Measurements from ENCODE around the gene OR5K2.

OR5K2 gene

DNA sequence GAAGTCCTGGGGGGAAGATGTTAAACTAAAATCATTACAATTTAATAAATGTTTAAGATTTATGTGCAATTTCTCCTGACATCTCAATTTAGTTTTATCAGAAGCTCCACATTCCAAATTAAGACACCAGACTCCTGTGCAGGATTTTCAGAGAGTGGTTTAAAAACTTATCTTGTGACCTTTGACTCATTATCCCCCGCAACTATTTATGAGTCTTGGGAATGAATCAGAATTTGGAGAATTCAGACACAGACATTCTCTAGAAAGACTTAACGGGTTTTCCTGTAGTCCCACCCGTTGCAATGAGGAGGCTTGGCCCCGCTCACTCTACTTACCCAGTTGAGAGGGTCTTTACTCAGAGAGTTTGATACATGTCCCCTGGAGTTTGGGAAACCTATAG is 7.1 kb downstream of the OR5K2 start:
- Histone ChIP-seq H3K36me3 (ENCODE audit: insufficient read depth, low read length) (no peaks in the 10 kb centered on the region), H2AFZ (ENCODE audit: low read depth, low read length) (no peak overlapping the region), H3K27me3 (ENCODE audit: insufficient read depth, low read length) (no peaks in the 10 kb centered on the region), H3K4me1 (ENCODE audit: insufficient read depth, low read length) (no peaks in the 10 kb centered on the region), H3K4me3 (ENCODE audit: low read length) (no peak overlapping the region), H3K9me3 (ENCODE audit: low read length) (no peaks in the 10 kb centered on the region)

DNA sequence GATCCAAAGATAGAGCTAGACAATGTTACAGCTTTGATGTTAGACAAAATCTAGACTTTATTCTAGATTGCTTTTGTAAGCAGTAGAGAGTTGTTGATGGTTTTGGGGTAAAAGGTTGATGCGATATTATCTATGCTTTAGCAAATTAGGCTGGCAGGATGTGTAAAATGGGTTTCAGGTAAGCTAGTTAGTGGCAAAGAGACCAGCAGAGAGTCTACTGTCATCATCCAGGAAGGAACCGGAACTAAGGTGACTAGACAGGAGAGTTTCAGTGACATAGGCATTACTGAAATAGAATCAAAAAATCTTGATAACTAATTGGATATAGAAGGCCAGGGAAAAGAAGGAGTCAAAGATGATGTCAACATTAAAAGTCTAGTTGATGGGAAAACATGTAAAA is 11.1 kb downstream of the OR5K2 start:
- H3K9me3 ChIP-seq (ENCODE audit: low read length) = no peaks in the 10 kb centered on the region
- H3K4me3 ChIP-seq (ENCODE audit: low read length) = no peak overlapping the region
- H2AFZ ChIP-seq (ENCODE audit: low read depth, low read length) = no peak overlapping the region
- H3K4me1 ChIP-seq (ENCODE audit: insufficient read depth, low read length) = no peaks in the 10 kb centered on the region
- H3K27me3 ChIP-seq (ENCODE audit: insufficient read depth, low read length) = no peaks in the 10 kb centered on the region
- no peaks in the 10 kb centered on the region for H3K36me3 ChIP-seq (ENCODE audit: insufficient read depth, low read length)

DNA sequence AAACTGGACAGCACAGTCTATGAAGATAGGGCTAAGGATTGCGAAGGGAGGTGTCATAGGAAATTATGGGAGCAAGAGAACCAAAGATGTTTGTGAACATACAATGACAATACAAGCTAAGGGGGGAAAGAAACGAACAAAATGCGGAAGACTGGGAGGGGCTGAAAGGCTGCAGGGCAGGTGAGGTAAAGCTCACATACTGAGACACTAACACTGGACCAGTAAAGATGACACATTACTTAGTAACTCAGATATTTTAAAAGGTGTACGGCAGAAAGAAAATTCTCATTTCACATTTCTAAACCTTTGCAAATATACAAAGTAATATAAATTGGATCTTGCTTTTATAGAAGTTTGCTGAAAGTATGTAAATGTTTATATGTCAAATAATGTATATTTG is 15.1 kb downstream of the OR5K2 start:
- Histone ChIP-seq H3K4me3 (ENCODE audit: low read length) (no peak overlapping the region), H3K9me3 (ENCODE audit: low read length) (no peaks in the 10 kb centered on the region), H3K4me1 (ENCODE audit: insufficient read depth, low read length) (no peaks in the 10 kb centered on the region), H2AFZ (ENCODE audit: low read depth, low read length) (no peak overlapping the region), H3K36me3 (ENCODE audit: insufficient read depth, low read length) (peaks cover 27% of the 10 kb centered on the region), H3K27me3 (ENCODE audit: insufficient read depth, low read length) (no peaks in the 10 kb centered on the region)

DNA sequence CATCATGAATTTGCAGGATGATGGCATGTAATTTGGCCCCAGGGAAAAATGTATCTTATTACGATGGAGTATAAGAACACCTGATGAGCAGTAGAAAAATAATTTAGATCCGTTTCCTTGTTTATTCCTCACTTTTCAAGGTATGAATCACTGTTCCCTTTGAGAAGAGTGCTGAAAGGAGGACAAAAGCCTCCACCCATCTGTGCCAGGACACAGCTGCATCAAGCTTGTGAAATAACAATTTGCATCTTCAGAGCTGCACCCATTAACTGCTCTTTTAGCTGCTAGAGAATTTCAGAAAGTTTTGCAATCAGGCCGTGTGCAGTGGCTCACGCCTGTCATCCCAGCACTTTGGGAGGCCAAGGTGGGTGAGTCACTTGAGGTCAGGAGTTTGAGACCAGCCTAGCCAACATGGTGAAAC is 15.6 kb downstream of the OR5K2 start:
- H3K36me3 ChIP-seq (ENCODE audit: insufficient read depth, low read length) = peaks cover 32% of the 10 kb centered on the region
- H2AFZ ChIP-seq (ENCODE audit: low read depth, low read length) = no peak overlapping the region
- H3K27me3 ChIP-seq (ENCODE audit: insufficient read depth, low read length) = no peaks in the 10 kb centered on the region
- no peaks in the 10 kb centered on the region for H3K4me1 ChIP-seq (ENCODE audit: insufficient read depth, low read length)
- H3K4me3 ChIP-seq (ENCODE audit: low read length) = no peak overlapping the region
- H3K9me3 ChIP-seq (ENCODE audit: low read length) = no peaks in the 10 kb centered on the region

DNA sequence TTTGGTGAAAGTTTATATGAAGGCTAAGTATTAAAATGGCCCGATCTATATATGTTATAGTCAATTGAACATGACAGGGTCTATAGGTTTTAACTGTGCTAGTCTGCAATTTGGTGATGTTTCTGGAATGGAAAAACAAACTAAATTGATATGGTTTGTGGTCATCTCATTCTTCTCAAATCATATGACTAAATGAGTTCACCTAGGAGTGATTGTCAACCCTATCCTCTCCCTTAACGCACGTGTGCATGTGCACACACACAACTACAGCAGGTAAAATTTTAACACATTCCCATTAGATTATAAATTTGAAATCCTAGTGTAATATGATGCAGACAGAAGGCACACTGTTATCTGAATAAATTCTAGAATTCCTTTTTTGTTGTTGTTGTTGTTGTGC is 16.3 kb downstream of the OR5K2 start:
- no peak overlapping the region for H3K4me3 ChIP-seq (ENCODE audit: low read length)
- H3K9me3 ChIP-seq (ENCODE audit: low read length) = no peaks in the 10 kb centered on the region
- H3K27me3 ChIP-seq (ENCODE audit: insufficient read depth, low read length) = no peaks in the 10 kb centered on the region
- H3K36me3 ChIP-seq (ENCODE audit: insufficient read depth, low read length) = peaks cover 39% of the 10 kb centered on the region
- H2AFZ ChIP-seq (ENCODE audit: low read depth, low read length) = no peak overlapping the region
- no peaks in the 10 kb centered on the region for H3K4me1 ChIP-seq (ENCODE audit: insufficient read depth, low read length)

DNA sequence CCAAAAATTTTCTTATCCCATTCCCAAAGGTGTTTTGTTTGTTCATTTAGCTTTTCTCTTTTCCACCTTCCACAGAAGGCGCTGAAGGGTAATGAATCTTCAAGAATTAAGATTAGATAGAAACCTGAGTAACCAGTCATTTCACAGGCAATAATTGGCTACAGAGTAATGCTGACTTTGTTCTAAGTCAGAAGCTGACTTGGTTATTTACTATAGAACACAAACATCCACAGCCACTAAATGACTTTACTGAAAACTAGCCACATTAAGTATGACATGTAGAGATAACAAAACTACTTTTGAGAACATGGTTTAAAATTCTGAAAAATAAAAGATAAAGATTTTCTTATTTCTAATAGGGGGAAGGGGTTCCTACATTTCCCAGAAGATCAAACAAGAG is 17.5 kb downstream of the OR5K2 start:
- H3K4me1 ChIP-seq (ENCODE audit: insufficient read depth, low read length) = no peaks in the 10 kb centered on the region
- H3K27me3 ChIP-seq (ENCODE audit: insufficient read depth, low read length) = no peaks in the 10 kb centered on the region
- no peak overlapping the region for H2AFZ ChIP-seq (ENCODE audit: low read depth, low read length)
- H3K36me3 ChIP-seq (ENCODE audit: insufficient read depth, low read length) = peaks cover 51% of the 10 kb centered on the region
- H3K4me3 ChIP-seq (ENCODE audit: low read length) = no peak overlapping the region
- no peaks in the 10 kb centered on the region for H3K9me3 ChIP-seq (ENCODE audit: low read length)

DNA sequence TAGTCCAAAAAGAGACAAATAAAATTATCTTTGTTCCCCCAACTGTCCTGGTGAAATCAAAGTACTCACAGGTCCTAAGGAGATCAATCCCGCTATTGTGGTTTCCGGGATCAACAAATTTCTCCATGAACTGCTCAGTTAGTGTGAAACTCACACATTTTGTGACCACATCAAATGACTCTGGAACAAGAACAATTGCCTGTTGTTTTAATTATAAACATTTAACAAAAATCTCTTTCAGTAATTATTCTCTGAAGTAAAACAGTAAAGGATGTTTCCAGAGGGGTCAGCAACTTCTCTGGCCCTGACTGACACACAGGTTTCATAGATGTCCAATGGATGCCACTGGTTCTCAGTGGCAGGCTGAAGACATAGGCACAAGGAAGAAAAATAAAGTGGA is 21.3 kb downstream of the OR5K2 start:
- H3K4me3 ChIP-seq (ENCODE audit: low read length) = no peak overlapping the region
- H3K4me1 ChIP-seq (ENCODE audit: insufficient read depth, low read length) = peaks cover 10% of the 10 kb centered on the region
- peaks cover 62% of the 10 kb centered on the region for H3K36me3 ChIP-seq (ENCODE audit: insufficient read depth, low read length)
- H3K27me3 ChIP-seq (ENCODE audit: insufficient read depth, low read length) = no peaks in the 10 kb centered on the region
- no peak overlapping the region for H2AFZ ChIP-seq (ENCODE audit: low read depth, low read length)
- H3K9me3 ChIP-seq (ENCODE audit: low read length) = no peaks in the 10 kb centered on the region

DNA sequence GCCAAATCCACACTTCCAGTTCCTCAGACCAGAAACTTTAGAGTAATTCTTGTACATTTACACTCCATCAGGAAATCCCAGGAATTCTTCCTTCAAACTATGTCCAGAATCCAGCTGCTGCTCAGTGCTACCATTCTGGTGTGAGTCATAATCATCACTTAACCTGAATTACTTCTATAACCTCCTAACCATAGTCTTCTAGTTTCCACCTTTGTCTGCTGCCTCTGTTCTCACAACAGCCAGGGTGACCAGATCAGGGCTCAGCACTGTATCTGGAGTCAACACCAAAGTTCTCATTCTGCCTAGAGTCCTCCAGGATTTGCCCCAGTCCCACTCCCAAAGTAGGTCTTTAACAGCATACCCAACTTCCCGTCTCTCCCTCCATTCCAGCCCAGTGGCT is 21.9 kb downstream of the OR5K2 start:
- Histone ChIP-seq H3K4me1 (ENCODE audit: insufficient read depth, low read length) (peaks cover 10% of the 10 kb centered on the region), H3K9me3 (ENCODE audit: low read length) (no peaks in the 10 kb centered on the region), H3K4me3 (ENCODE audit: low read length) (no peak overlapping the region), H3K36me3 (ENCODE audit: insufficient read depth, low read length) (peaks cover 62% of the 10 kb centered on the region), H3K27me3 (ENCODE audit: insufficient read depth, low read length) (no peaks in the 10 kb centered on the region), H2AFZ (ENCODE audit: low read depth, low read length) (no peak overlapping the region)

DNA sequence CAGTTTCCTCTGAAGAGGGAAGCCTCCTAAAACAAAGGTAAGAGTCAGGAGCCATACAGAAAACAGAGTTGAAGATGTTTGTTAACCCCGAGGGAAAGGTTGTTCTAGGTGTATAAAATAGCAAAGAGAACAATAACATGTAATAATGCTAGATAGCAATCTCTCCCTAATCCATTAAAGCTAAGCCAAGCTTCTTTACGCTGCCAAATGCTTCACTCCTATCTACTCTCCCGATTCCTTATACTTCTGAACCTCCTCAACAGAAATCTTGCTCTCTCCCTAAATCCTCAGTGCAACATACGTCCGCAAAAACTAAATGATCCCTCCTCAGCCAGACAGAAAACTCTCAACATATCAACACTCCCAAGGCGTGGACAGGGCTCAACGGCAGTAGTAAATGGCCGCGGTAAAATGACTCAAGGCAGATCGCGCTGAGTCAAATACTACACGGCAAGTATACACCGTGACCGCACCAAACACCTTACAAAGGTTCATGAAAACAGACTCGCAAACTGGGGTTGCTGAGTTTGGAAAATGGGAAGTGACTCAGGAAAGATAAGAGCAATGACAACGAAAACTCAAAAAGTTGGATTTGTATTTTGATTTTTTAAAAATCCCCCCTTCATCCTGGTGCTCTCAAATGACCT is 24.5 kb downstream of the OR5K2 start:
- Histone ChIP-seq H3K9me3 (ENCODE audit: low read length) (no peaks in the 10 kb centered on the region), H2AFZ (ENCODE audit: low read depth, low read length) (peak overlapping the region; percentile 89), H3K4me3 (ENCODE audit: low read length) (peak overlapping the region; percentile 67), H3K36me3 (ENCODE audit: insufficient read depth, low read length) (peaks cover 40% of the 10 kb centered on the region), H3K4me1 (ENCODE audit: insufficient read depth, low read length) (peaks cover 10% of the 10 kb centered on the region), H3K27me3 (ENCODE audit: insufficient read depth, low read length) (no peaks in the 10 kb centered on the region)

DNA sequence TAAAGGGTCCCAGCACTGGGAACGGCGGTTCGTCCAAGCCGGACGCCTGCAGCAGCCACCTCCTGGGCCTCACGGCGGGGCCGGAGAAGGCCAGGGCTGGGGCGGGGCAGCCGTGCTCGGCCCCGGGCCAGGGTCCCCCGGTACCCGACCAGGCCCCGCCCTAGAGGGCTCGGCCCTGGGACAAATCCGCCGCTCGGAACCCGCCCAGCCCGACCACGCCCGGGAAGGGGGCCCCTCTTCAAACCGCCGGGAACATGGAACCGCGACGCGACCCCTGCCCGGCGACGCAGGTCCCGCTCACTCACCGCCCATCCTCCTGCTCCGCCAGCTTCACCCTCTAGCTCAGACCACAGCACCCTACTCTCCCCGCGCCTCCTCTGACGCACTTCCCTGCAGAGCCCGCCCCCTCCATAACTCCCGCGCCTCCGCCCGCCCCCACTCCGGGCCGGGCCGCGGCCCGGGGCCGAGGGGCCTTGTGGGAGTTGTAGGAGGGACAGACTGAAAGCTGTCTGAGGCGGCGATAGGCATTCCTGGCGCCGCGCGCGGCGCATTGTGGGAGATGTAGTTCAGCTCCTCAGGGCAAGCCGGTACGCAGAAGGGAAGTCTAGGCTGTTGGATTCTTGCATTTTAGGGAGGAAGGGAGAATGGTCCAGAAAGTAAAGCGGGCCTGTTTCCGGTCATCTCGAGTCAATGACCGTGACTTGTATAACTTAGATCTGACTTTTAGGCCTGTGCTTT is 25.2 kb downstream of the OR5K2 start, which contains the start of gene CLDND1:
Gene CLDND1, minus strand, starts transcription at position 359 of the 738 bp plus-strand sequence. CDS start 1,478 bp downstream, outside the sequence.
- H3K27me3 ChIP-seq (ENCODE audit: insufficient read depth, low read length) = no peaks in the 10 kb centered on the region
- peak within 1 kb of the TSS; percentile 89 for H2AFZ ChIP-seq (ENCODE audit: low read depth, low read length)
- H3K9me3 ChIP-seq (ENCODE audit: low read length) = no peaks in the 10 kb centered on the region
- H3K4me3 ChIP-seq (ENCODE audit: low read length) = peak within 1 kb of the TSS; percentile 67
- peaks cover 34% of the 10 kb centered on the region for H3K36me3 ChIP-seq (ENCODE audit: insufficient read depth, low read length)
- H3K4me1 ChIP-seq (ENCODE audit: insufficient read depth, low read length) = peaks cover 10% of the 10 kb centered on the region

DNA sequence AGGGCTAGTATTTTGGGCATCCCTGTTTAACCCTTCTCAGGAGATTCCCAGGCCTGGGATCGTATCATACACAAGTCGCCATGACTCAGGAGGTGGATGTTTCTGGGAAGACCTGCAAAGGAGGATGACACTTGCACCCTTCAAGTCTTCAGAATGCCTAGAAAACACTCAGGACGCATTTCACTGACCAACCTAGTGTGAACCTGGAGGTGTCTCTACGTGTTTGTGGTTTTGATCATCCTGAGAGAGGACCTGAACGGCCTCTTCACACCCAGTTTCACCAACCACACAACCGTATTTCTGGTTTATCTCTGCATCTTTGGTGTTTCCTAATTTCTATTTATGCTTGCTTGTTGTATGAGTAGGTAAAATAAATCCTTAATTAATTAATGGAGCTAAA is 28.0 kb downstream of the OR5K2 start:
- no peaks in the 10 kb centered on the region for H3K27me3 ChIP-seq (ENCODE audit: insufficient read depth, low read length)
- no peaks in the 10 kb centered on the region for H3K9me3 ChIP-seq (ENCODE audit: low read length)
- H3K4me3 ChIP-seq (ENCODE audit: low read length) = no peak overlapping the region

DNA sequence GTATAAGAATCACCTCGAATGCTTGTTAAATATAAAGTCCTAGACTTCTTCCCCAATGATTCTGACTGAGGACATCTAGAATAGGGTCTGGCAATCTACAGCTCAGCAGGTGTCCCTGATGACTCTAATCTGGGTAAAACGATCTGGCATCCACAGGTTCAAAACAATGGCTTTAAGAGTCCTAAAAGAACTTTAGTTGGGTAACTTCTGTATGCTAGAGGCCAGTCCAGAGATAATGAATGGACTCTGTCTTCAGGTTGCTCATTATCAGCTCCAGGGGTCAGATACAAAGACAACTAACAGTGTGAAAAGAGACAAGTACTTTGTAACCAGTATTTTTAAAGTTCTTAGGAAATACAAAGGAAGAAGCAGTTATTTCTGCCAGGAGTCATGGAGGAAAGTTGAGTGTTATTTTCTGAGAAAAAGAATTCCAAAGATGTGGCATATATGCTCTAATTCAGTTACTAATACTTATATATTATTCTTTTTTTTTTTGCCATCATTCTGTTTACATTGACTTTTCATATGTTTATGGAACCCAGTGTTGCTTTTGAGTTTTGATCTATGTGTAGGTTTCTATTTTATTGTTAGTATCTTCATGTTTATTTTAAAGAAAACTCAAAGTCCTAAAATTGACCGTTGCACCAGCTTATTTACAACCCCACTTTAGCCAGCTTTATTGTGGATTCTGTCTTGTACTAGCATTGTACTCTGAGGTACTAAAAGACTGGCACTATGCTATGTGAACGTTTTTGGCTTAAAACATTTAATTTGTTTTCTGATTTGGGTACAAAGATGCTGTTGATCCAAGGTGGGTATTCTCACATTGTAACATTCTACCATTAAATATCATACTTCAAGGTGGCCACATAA is 31.2 kb downstream of the OR5K2 start:
- no peaks in the 10 kb centered on the region for H3K27me3 ChIP-seq (ENCODE audit: insufficient read depth, low read length)
- no peaks in the 10 kb centered on the region for H3K36me3 ChIP-seq (ENCODE audit: insufficient read depth, low read length)
- no peak overlapping the region for H3K4me3 ChIP-seq (ENCODE audit: low read length)

More for the DNA sequence above, 28.0 kb downstream of the OR5K2 start:
- Histone ChIP-seq H2AFZ (ENCODE audit: low read depth, low read length) (no peak overlapping the region), H3K4me1 (ENCODE audit: insufficient read depth, low read length) (peaks cover 10% of the 10 kb centered on the region), H3K36me3 (ENCODE audit: insufficient read depth, low read length) (peaks cover 7% of the 10 kb centered on the region)

DNA sequence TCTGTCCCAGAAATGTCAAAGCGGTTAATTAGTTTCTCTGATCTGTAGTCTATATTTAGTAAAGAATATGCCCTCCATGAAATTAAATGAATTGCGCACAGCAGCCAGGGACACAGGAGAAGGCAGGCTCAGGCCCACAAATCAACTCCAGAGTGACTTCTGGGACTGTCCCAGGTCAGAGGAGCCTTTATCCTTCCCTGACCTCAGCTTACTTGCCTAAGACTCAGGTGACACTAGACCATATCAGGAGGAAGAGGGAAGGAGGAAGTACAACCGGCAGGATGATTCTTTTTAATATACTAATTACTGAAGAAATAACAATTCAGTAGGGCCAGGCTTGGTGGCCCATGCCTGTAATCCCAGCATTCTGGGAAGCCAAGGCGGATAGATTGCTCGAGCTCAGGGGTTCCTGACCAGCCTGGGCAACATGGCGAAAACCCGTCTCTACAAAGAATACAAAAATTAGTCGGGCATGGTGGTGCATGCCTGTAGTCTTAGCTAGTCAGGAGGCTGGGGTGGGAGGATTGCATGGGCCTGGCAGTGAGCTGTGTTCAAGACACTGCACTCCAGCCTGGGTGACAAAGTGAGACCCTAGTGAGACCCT is 32.5 kb downstream of the OR5K2 start:
- Histone ChIP-seq H2AFZ (ENCODE audit: low read depth, low read length) (no peak overlapping the region), H3K4me1 (ENCODE audit: insufficient read depth, low read length) (no peaks in the 10 kb centered on the region), H3K9me3 (ENCODE audit: low read length) (no peaks in the 10 kb centered on the region), H3K27me3 (ENCODE audit: insufficient read depth, low read length) (no peaks in the 10 kb centered on the region), H3K36me3 (ENCODE audit: insufficient read depth, low read length) (no peaks in the 10 kb centered on the region), H3K4me3 (ENCODE audit: low read length) (no peak overlapping the region)

More for the DNA sequence above, 31.2 kb downstream of the OR5K2 start:
- no peaks in the 10 kb centered on the region for H3K4me1 ChIP-seq (ENCODE audit: insufficient read depth, low read length)
- no peaks in the 10 kb centered on the region for H3K9me3 ChIP-seq (ENCODE audit: low read length)
- H2AFZ ChIP-seq (ENCODE audit: low read depth, low read length) = no peak overlapping the region

All from neuron (in vitro differentiated cells).